ENCODE results near the gene SGCD.
"Not testable (repeated sequence)": the region's sequence is repeated elsewhere in the genome, so short reads cannot be mapped to it uniquely, and the experiment has no call there.

Gene SGCD

GRCh38 chr5:156640691-156641241 is 313.8 kb downstream of the SGCD start:
- no peak for TF ChIP-seq CTCF (IDR thresholded peaks at IDR 0.05; ENCODE audit: low read depth, low read length)
- no peak overlapping the region for H3K4me3 ChIP-seq (replicated peaks in 1 of 2; ENCODE audit: low read depth in 2 of 2, low read length in 2 of 2)
- no peak for DNase-seq (ENCODE audit: low read depth in 2 of 2)

GRCh38 chr5:156641686-156642085 is 314.7 kb downstream of the SGCD start:
- DNase-seq (ENCODE audit: low read depth in 2 of 2): no peak
- H3K4me3 ChIP-seq (replicated peaks in 1 of 2; ENCODE audit: low read depth in 2 of 2, low read length in 2 of 2): no peak overlapping the region
- no peak for TF ChIP-seq CTCF (IDR thresholded peaks at IDR 0.05; ENCODE audit: low read depth, low read length)

- no peak for DNase-seq (ENCODE audit: low read depth in 2 of 2)
- H3K4me3 ChIP-seq (replicated peaks in 1 of 2; ENCODE audit: low read depth in 2 of 2, low read length in 2 of 2): no peak overlapping the region
- no peak for TF ChIP-seq CTCF (IDR thresholded peaks at IDR 0.05; ENCODE audit: low read depth, low read length)
Measured at GRCh38 chr5:156647034-156647451, 320.1 kb downstream of the SGCD start.

GRCh38 chr5:156654444-156654843 is 327.5 kb downstream of the SGCD start:
- no peak for TF ChIP-seq CTCF (IDR thresholded peaks at IDR 0.05; ENCODE audit: low read depth, low read length)
- DNase-seq (ENCODE audit: low read depth in 2 of 2): no peak
- H3K4me3 ChIP-seq (replicated peaks in 1 of 2; ENCODE audit: low read depth in 2 of 2, low read length in 2 of 2): no peak overlapping the region

GRCh38 chr5:156655732-156656131 is 328.8 kb downstream of the SGCD start:
- DNase-seq (ENCODE audit: low read depth in 2 of 2): no peak
- H3K4me3 ChIP-seq (replicated peaks in 1 of 2; ENCODE audit: low read depth in 2 of 2, low read length in 2 of 2): no peak overlapping the region
- no peak for TF ChIP-seq CTCF (IDR thresholded peaks at IDR 0.05; ENCODE audit: low read depth, low read length)

- H3K4me3 ChIP-seq (replicated peaks in 1 of 2; ENCODE audit: low read depth in 2 of 2, low read length in 2 of 2); DNase-seq (ENCODE audit: low read depth in 2 of 2): not testable (repeated sequence)
Measured at GRCh38 chr5:156664832-156665231, 337.9 kb downstream of the SGCD start.

- not testable (repeated sequence) for H3K4me3 ChIP-seq (replicated peaks in 1 of 2; ENCODE audit: low read depth in 2 of 2, low read length in 2 of 2); DNase-seq (ENCODE audit: low read depth in 2 of 2)
Measured at GRCh38 chr5:156666686-156667085, 339.7 kb downstream of the SGCD start.

GRCh38 chr5:156667616-156668015 is 340.7 kb downstream of the SGCD start:
- no peak overlapping the region for H3K4me3 ChIP-seq (replicated peaks in 1 of 2; ENCODE audit: low read depth in 2 of 2, low read length in 2 of 2)
- DNase-seq (ENCODE audit: low read depth in 2 of 2): no peak
- TF ChIP-seq CTCF (IDR thresholded peaks at IDR 0.05; ENCODE audit: low read depth, low read length): no peak

All from cardiac fibroblast (primary cell).